ENCODE results near the gene LDHD.
A peak's percentile ranks its signal among the peaks of the same experiment; 100 is the strongest.

The LDHD gene

GRCh38 chr16:75116081-75116910 is at the start of gene LDHD:
TSS of gene LDHD (minus strand) at chr16:75116780. CDS start at chr16:75116720, 60 bp downstream.
- H3K36me3 ChIP-seq (ENCODE audit: control insufficient read depth in 2 of 2, insufficient read depth in 2 of 2, low read length in 2 of 2), result no peaks in the 10 kb centered on the region
- H3K27me3 ChIP-seq (ENCODE audit: control insufficient read depth in 1 of 2, insufficient read depth in 2 of 2, low read length in 2 of 2), result no peaks in the 10 kb centered on the region
- peak within 1 kb of the TSS; percentile 41 for H3K27ac ChIP-seq (ENCODE audit: low read length)
- peaks cover 33% of the 10 kb centered on the region for H3K4me1 ChIP-seq (ENCODE audit: control insufficient read depth, insufficient read depth, low read length)
- H3K4me3 ChIP-seq (ENCODE audit: low read length in 2 of 2), result peak within 1 kb of the TSS; percentile 75 to 83
- H3K9me3 ChIP-seq (ENCODE audit: control insufficient read depth in 2 of 2, low read length in 2 of 2), result no peaks in the 10 kb centered on the region
- peak within 1 kb of the TSS; percentile 46 to 76 for H3K9ac ChIP-seq (ENCODE audit: low read length in 2 of 2)

- H3K36me3 ChIP-seq (ENCODE audit: control insufficient read depth in 2 of 2, insufficient read depth in 2 of 2, low read length in 2 of 2), result peaks cover 0 to 2% of the 10 kb centered on the region in 2 donors
- no peak overlapping the region for H3K4me3 ChIP-seq (ENCODE audit: low read length in 2 of 2)
- no peak overlapping the region for H3K9ac ChIP-seq (ENCODE audit: low read length in 2 of 2)
- no peak overlapping the region for H3K27ac ChIP-seq (ENCODE audit: low read length)
- no peaks in the 10 kb centered on the region for H3K9me3 ChIP-seq (ENCODE audit: control insufficient read depth in 2 of 2, low read length in 2 of 2)
- H3K27me3 ChIP-seq (ENCODE audit: control insufficient read depth in 1 of 2, insufficient read depth in 2 of 2, low read length in 2 of 2), result no peaks in the 10 kb centered on the region
- no peaks in the 10 kb centered on the region for H3K4me1 ChIP-seq (ENCODE audit: control insufficient read depth, insufficient read depth, low read length)
Observed at GRCh38 chr16:75160386-75160785, 43.8 kb upstream of the LDHD start.

- H3K4me1 ChIP-seq (ENCODE audit: control insufficient read depth, insufficient read depth, low read length), result peaks cover 4% of the 10 kb centered on the region
- H3K27me3 ChIP-seq (ENCODE audit: control insufficient read depth in 1 of 2, insufficient read depth in 2 of 2, low read length in 2 of 2), result no peaks in the 10 kb centered on the region
Observed at GRCh38 chr16:75152635-75153034, 36.1 kb upstream of the LDHD start.

GRCh38 chr16:75151798-75152197 is 35.2 kb upstream of the LDHD start:
- no peaks in the 10 kb centered on the region for H3K27me3 ChIP-seq (ENCODE audit: control insufficient read depth in 1 of 2, insufficient read depth in 2 of 2, low read length in 2 of 2)

More at GRCh38 chr16:75152635-75153034, 36.1 kb upstream of the LDHD start:
- Histone ChIP-seq H3K9ac (ENCODE audit: low read length in 2 of 2) (no peak overlapping the region), H3K4me3 (ENCODE audit: low read length in 2 of 2) (no peak overlapping the region), H3K27ac (ENCODE audit: low read length) (no peak overlapping the region), H3K36me3 (ENCODE audit: control insufficient read depth in 2 of 2, insufficient read depth in 2 of 2, low read length in 2 of 2) (peaks cover 2 to 5% of the 10 kb centered on the region in 2 donors), H3K9me3 (ENCODE audit: control insufficient read depth in 2 of 2, low read length in 2 of 2) (peaks cover 4 to 10% of the 10 kb centered on the region in 2 donors)

GRCh38 chr16:75148311-75149195 is 32.0 kb upstream of the LDHD start, which contains the start of gene ZFP1:
TSS of gene ZFP1 (plus strand) at chr16:75148524. CDS start at chr16:75152952, 4,428 bp downstream.
- Histone ChIP-seq H3K4me1 (ENCODE audit: control insufficient read depth, insufficient read depth, low read length) (peaks cover 4% of the 10 kb centered on the region), H3K27ac (ENCODE audit: low read length) (peak within 1 kb of the TSS; percentile 82), H3K4me3 (ENCODE audit: low read length in 2 of 2) (peak within 1 kb of the TSS; percentile 96), H3K27me3 (ENCODE audit: control insufficient read depth in 1 of 2, insufficient read depth in 2 of 2, low read length in 2 of 2) (no peaks in the 10 kb centered on the region), H3K36me3 (ENCODE audit: control insufficient read depth in 2 of 2, insufficient read depth in 2 of 2, low read length in 2 of 2) (peaks cover 2 to 5% of the 10 kb centered on the region in 2 donors), H3K9me3 (ENCODE audit: control insufficient read depth in 2 of 2, low read length in 2 of 2) (peaks cover 4 to 17% of the 10 kb centered on the region in 2 donors), H3K9ac (ENCODE audit: low read length in 2 of 2) (peak within 1 kb of the TSS; percentile 89 to 92)

More at GRCh38 chr16:75151798-75152197, 35.2 kb upstream of the LDHD start:
- no peak overlapping the region for H3K27ac ChIP-seq (ENCODE audit: low read length)
- peaks cover 4% of the 10 kb centered on the region for H3K4me1 ChIP-seq (ENCODE audit: control insufficient read depth, insufficient read depth, low read length)
- peaks cover 4 to 10% of the 10 kb centered on the region in 2 donors for H3K9me3 ChIP-seq (ENCODE audit: control insufficient read depth in 2 of 2, low read length in 2 of 2)
- H3K36me3 ChIP-seq (ENCODE audit: control insufficient read depth in 2 of 2, insufficient read depth in 2 of 2, low read length in 2 of 2), result peaks cover 2 to 5% of the 10 kb centered on the region in 2 donors
- no peak overlapping the region for H3K4me3 ChIP-seq (ENCODE audit: low read length in 2 of 2)
- H3K9ac ChIP-seq (ENCODE audit: low read length in 2 of 2), result no peak overlapping the region

- Histone ChIP-seq H3K9me3 (ENCODE audit: control insufficient read depth in 2 of 2, low read length in 2 of 2) (peaks cover 4 to 17% of the 10 kb centered on the region in 2 donors), H3K4me3 (ENCODE audit: low read length in 2 of 2) (peak overlapping the region; percentile 96), H3K27ac (ENCODE audit: low read length) (no peak overlapping the region)
Observed at GRCh38 chr16:75147968-75148310, 31.4 kb upstream of the LDHD start.

GRCh38 chr16:75143941-75144340 is 27.4 kb upstream of the LDHD start:
- H3K27me3 ChIP-seq (ENCODE audit: control insufficient read depth in 1 of 2, insufficient read depth in 2 of 2, low read length in 2 of 2), result no peaks in the 10 kb centered on the region

More at GRCh38 chr16:75147968-75148310, 31.4 kb upstream of the LDHD start:
- Histone ChIP-seq H3K27me3 (ENCODE audit: control insufficient read depth in 1 of 2, insufficient read depth in 2 of 2, low read length in 2 of 2) (no peaks in the 10 kb centered on the region), H3K9ac (ENCODE audit: low read length in 2 of 2) (peak overlapping the region in 1 of 2 donors; percentile 92), H3K4me1 (ENCODE audit: control insufficient read depth, insufficient read depth, low read length) (peaks cover 4% of the 10 kb centered on the region), H3K36me3 (ENCODE audit: control insufficient read depth in 2 of 2, insufficient read depth in 2 of 2, low read length in 2 of 2) (peaks cover under 1 to 2% of the 10 kb centered on the region in 2 donors)

GRCh38 chr16:75139498-75139897 is 22.9 kb upstream of the LDHD start:
- Histone ChIP-seq H3K27ac (ENCODE audit: low read length) (no peak overlapping the region), H3K9me3 (ENCODE audit: control insufficient read depth in 2 of 2, low read length in 2 of 2) (no peaks in the 10 kb centered on the region), H3K27me3 (ENCODE audit: control insufficient read depth in 1 of 2, insufficient read depth in 2 of 2, low read length in 2 of 2) (no peaks in the 10 kb centered on the region), H3K9ac (ENCODE audit: low read length in 2 of 2) (no peak overlapping the region), H3K4me1 (ENCODE audit: control insufficient read depth, insufficient read depth, low read length) (no peaks in the 10 kb centered on the region), H3K36me3 (ENCODE audit: control insufficient read depth in 2 of 2, insufficient read depth in 2 of 2, low read length in 2 of 2) (no peaks in the 10 kb centered on the region), H3K4me3 (ENCODE audit: low read length in 2 of 2) (no peak overlapping the region)

More at GRCh38 chr16:75143941-75144340, 27.4 kb upstream of the LDHD start:
- Histone ChIP-seq H3K4me3 (ENCODE audit: low read length in 2 of 2) (no peak overlapping the region), H3K9ac (ENCODE audit: low read length in 2 of 2) (no peak overlapping the region), H3K9me3 (ENCODE audit: control insufficient read depth in 2 of 2, low read length in 2 of 2) (peaks cover 0 to 7% of the 10 kb centered on the region in 2 donors), H3K27ac (ENCODE audit: low read length) (no peak overlapping the region), H3K4me1 (ENCODE audit: control insufficient read depth, insufficient read depth, low read length) (peaks cover 1% of the 10 kb centered on the region), H3K36me3 (ENCODE audit: control insufficient read depth in 2 of 2, insufficient read depth in 2 of 2, low read length in 2 of 2) (no peaks in the 10 kb centered on the region)

- Histone ChIP-seq H3K27me3 (ENCODE audit: control insufficient read depth in 1 of 2, insufficient read depth in 2 of 2, low read length in 2 of 2) (no peaks in the 10 kb centered on the region), H3K36me3 (ENCODE audit: control insufficient read depth in 2 of 2, insufficient read depth in 2 of 2, low read length in 2 of 2) (no peaks in the 10 kb centered on the region), H3K4me3 (ENCODE audit: low read length in 2 of 2) (no peak overlapping the region), H3K9me3 (ENCODE audit: control insufficient read depth in 2 of 2, low read length in 2 of 2) (no peaks in the 10 kb centered on the region), H3K27ac (ENCODE audit: low read length) (no peak overlapping the region), H3K4me1 (ENCODE audit: control insufficient read depth, insufficient read depth, low read length) (no peaks in the 10 kb centered on the region), H3K9ac (ENCODE audit: low read length in 2 of 2) (no peak overlapping the region)
Observed at GRCh38 chr16:75138636-75139035, 22.1 kb upstream of the LDHD start.

GRCh38 chr16:75138233-75138632 is 21.7 kb upstream of the LDHD start:
- H3K9me3 ChIP-seq (ENCODE audit: control insufficient read depth in 2 of 2, low read length in 2 of 2), result no peaks in the 10 kb centered on the region
- H3K27me3 ChIP-seq (ENCODE audit: control insufficient read depth in 1 of 2, insufficient read depth in 2 of 2, low read length in 2 of 2), result no peaks in the 10 kb centered on the region
- H3K27ac ChIP-seq (ENCODE audit: low read length), result no peak overlapping the region
- H3K36me3 ChIP-seq (ENCODE audit: control insufficient read depth in 2 of 2, insufficient read depth in 2 of 2, low read length in 2 of 2), result no peaks in the 10 kb centered on the region
- H3K9ac ChIP-seq (ENCODE audit: low read length in 2 of 2), result no peak overlapping the region
- no peak overlapping the region for H3K4me3 ChIP-seq (ENCODE audit: low read length in 2 of 2)
- no peaks in the 10 kb centered on the region for H3K4me1 ChIP-seq (ENCODE audit: control insufficient read depth, insufficient read depth, low read length)
